Jurkat, Clone E6-1 (cell line): ENCODE data around the gene TCL1A.
"Not testable (repeated sequence)": the region's sequence is repeated elsewhere in the genome, so short reads cannot be mapped to it uniquely, and the experiment has no call there.

Source experiments
- DNase-seq: peaks from one replicate; pipeline ENCODE4 v3.0.0-alpha.2; 2011; ENCODE audit warnings: low read depth, low spot score
- H3K4me3 ChIP-seq: 2 replicates; pipeline ENCODE4 v1.5.1; 2011; ENCODE audit warnings: mild to moderate bottlenecking, low read length, control low read depth, moderate library complexity

Gene TCL1A

GRCh38 chr14:95683793-95684192, 30.1 kb downstream of the TCL1A start:
- no peak overlapping the region for H3K4me3 ChIP-seq
- DNase-seq = peak; percentile 10

GRCh38 chr14:95681153-95681552, 32.8 kb downstream of the TCL1A start:
- DNase-seq = no peak
- no peak overlapping the region for H3K4me3 ChIP-seq

GRCh38 chr14:95679998-95680735, 33.8 kb downstream of the TCL1A start:
- no peak overlapping the region for H3K4me3 ChIP-seq
- no peak for DNase-seq

- DNase-seq = no peak
- H3K4me3 ChIP-seq = no peak overlapping the region
Measured at GRCh38 chr14:95679148-95679815, 34.6 kb downstream of the TCL1A start.

GRCh38 chr14:95677179-95677835, 36.6 kb downstream of the TCL1A start:
- no peak overlapping the region for H3K4me3 ChIP-seq
- DNase-seq = no peak

- DNase-seq = no peak
Measured at GRCh38 chr14:95675486-95675885, 38.4 kb downstream of the TCL1A start.

GRCh38 chr14:95674613-95675012, 39.3 kb downstream of the TCL1A start:
- no peak for DNase-seq
- H3K4me3 ChIP-seq = no peak overlapping the region

More at GRCh38 chr14:95675486-95675885, 38.4 kb downstream of the TCL1A start:
- no peak overlapping the region for H3K4me3 ChIP-seq

- no peak for DNase-seq
- H3K4me3 ChIP-seq = no peak overlapping the region
Measured at GRCh38 chr14:95668235-95668772, 45.6 kb downstream of the TCL1A start.

GRCh38 chr14:95667249-95667693, 46.7 kb downstream of the TCL1A start:
- peak; percentile 8 for DNase-seq
- no peak overlapping the region for H3K4me3 ChIP-seq

GRCh38 chr14:95666450-95666849, 47.5 kb downstream of the TCL1A start:
- no peak overlapping the region for H3K4me3 ChIP-seq
- no peak for DNase-seq

- H3K4me3 ChIP-seq, DNase-seq: not testable (repeated sequence)
Measured at GRCh38 chr14:95665530-95665929, 48.4 kb downstream of the TCL1A start.

- DNase-seq = no peak
- H3K4me3 ChIP-seq = no peak overlapping the region
Measured at GRCh38 chr14:95664546-95664945, 49.4 kb downstream of the TCL1A start.

- DNase-seq = no peak
Measured at GRCh38 chr14:95664066-95664465, 49.9 kb downstream of the TCL1A start.

GRCh38 chr14:95663226-95663797, 50.6 kb downstream of the TCL1A start:
- no peak overlapping the region for H3K4me3 ChIP-seq
- no peak for DNase-seq

More at GRCh38 chr14:95664066-95664465, 49.9 kb downstream of the TCL1A start:
- no peak overlapping the region for H3K4me3 ChIP-seq

GRCh38 chr14:95662376-95663186, 51.3 kb downstream of the TCL1A start:
- DNase-seq = no peak
- no peak overlapping the region for H3K4me3 ChIP-seq

GRCh38 chr14:95660651-95661515, 53.0 kb downstream of the TCL1A start:
- H3K4me3 ChIP-seq = no peak overlapping the region
- DNase-seq = no peak

GRCh38 chr14:95659990-95660385, 53.9 kb downstream of the TCL1A start:
- H3K4me3 ChIP-seq = no peak overlapping the region
- DNase-seq = no peak
